HG02943 (cell line): Measurements from ENCODE around the gene AHNAK2.

Experiments
- ATAC-seq: cut with Tn5 transposase; IDR thresholded peaks from one replicate; pipeline ENCODE4 v1.9.1; 2021; ENCODE audit warnings: mild to moderate bottlenecking, low read depth, moderate library complexity; ENCODE audit not compliant: unreplicated experiment

Gene AHNAK2

DNA sequence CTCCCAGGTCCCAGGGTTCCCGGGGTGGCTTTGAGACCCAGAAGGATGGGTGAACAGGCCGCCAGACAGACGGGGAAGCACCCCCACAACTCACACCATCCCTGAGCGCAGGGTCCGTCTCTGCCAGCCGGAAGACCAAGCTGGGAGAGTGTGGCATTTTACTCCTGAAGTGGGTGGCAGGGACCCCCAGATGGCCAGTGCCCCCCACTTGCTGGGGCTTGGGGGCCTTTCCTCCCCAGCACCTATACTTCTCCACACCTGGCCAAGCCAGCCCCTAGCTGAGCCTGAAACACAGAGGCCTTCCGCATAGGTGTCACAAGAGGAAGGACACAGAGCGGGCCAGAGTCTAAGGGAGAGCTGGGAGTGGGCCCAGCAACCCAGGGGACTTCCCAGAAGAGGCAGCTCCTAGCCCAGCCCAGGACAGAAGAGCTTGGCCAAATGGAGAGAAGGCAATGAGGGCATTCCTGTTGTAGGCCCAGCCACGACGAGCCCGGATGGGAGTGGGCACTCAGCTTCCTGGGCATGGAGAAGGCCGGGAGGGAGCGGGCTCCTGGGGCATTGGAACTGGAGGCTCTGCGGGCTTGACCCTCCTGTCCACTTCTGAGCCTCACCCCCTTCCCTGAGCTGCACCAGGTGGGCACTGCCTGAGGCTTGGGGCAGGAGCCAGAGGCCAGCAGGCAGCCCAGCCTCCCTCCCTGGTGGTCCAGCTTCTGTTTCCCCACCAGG, 3.3 kb downstream of the AHNAK2 start:
- no peak for ATAC-seq

DNA sequence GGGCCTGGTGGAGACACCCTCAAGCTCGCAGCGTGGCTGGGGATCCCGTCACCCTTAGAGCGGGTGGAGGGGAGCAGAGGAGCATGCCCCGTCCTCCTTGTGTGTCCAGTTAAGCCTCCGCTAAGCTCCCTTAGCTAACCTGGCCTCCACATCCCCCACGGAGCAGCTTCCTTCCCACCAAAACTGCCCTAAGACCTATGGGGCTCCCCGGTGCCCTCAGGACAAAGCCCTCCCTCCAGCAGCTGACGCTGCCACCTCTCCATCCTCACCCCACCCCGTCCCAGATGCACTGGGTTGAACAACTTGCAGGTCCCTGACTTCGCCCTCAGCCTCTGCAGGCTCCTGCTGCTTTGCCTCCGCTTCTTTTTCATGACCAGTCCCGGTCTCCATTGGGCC, 4.0 kb downstream of the AHNAK2 start:
- ATAC-seq: no peak

DNA sequence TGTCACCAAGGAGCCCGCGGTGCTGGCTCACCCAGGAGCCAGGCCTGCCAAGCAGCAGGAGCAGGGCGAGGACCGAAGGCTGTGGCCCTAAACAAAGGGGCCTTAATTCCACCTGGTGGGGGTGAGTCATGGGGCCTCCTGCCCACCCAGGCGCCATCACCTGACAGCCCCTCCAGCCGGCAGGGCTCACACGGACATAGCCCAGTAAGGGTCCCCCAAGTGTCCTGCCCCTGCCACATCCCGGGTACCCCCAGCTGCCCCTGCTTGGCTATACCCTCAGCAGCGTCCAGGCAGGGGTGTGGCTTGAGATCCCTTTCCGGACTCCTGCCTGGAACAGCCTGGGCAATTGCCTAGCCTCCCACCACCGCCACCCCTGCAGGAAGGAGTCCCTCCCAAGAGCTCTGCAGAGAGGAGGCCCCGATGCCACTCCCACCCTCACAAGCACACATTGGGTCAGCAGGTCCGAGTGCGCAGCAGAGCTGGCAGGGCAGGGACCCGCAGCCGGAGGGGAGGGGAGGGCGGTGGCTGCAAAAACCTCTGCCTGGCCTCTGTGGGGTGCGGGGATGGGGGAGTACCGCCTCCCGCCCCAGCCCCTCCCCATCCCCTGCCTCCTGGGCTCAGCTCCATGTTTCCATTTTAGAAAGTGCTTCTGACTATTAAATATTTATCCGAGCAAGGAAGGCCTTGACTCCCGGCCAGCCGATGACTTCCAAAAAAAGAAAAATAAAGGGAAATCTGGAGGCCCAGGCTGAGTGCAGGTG, 4.6 kb downstream of the AHNAK2 start:
- no peak for ATAC-seq

DNA sequence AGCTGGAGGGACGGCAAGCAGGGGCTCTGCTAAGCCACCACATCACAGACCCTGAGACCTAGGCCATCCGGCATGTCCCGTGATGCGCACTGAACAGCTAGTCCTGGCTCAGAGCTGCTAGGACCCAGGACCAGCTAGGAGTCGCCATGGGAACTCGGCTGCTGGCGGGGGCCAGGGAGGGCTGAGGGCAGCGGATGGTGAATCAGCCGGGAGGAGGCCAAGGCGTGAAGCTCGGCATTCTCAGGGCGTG, 5.1 kb downstream of the AHNAK2 start:
- ATAC-seq: no peak

DNA sequence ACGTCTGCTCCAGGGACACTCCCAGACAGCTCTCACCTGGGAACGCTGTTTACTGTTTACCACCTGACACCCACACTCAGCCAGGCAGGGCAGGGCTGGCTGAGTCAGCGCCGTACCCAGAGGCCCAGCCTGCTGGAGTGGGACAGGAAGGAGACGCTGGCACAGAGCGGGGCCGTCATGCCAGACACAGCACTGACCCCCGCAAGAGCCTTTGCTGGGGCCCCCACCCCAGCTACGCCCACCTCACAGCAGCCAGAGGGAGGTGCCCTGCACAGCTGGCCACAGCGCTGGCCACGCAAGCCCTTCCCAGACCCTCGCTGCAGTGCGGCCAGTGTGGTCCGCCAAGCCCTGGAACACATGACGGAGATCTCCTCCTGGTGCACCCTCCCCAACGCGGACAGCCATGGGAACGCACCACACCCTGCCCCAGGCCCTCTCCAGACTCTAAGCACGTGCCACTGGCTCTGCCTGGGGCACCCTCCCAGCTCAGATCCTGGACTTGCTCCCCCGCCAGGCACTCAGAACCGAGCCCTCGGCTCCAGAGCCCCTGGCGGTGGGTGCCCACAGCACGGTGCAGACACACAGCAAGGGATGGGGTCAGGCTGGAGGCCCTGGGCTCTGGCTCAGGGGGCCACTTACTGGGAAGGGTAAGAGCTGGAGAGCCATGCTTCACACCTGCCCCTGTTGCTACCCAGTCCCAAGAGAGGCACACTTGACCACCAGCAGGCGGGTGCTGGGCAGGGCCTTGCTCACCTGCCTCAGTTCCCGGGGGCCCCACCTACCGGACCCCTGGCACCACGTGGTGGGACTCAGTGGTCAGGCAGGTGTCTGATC, 5.7 kb downstream of the AHNAK2 start:
- no peak for ATAC-seq

DNA sequence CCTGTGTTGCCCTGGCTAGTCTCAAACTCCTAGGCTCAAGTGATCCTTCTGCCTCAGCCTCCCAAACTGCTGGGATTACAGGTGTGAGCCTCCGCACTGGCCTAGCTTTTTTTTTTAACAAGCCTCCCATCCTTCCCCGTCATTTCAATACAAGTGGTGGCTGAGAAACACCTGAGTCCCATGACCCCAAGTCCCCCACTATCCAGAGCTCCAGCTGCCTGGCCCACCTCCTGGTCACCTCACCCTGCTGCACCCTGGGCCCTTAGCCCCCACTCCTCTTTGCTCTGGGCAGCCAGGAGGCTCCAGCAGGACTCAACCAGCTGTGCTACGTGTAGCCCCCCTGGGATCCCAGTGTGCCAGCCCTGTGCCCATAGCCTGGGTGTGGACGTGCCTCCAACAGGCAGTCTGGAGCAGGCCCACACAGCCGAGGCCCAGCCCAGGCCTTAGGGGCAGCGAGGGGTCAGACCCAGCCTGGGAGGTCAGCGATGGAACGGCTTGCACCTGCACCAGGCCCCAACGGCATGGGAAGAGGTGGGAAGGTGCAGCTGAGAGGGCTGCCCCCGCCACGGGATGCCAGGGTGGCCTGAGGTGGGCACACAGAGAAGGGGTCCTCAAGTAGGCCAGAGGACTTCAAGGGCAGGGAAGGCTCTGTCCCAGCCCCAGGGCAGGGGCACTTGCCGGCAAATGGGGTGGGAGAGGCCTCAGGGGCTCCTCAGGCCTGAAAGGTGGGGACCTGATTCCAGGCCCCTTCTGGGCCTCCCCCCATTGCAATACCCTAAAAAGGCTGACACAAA, 6.5 kb downstream of the AHNAK2 start:
- no peak for ATAC-seq

DNA sequence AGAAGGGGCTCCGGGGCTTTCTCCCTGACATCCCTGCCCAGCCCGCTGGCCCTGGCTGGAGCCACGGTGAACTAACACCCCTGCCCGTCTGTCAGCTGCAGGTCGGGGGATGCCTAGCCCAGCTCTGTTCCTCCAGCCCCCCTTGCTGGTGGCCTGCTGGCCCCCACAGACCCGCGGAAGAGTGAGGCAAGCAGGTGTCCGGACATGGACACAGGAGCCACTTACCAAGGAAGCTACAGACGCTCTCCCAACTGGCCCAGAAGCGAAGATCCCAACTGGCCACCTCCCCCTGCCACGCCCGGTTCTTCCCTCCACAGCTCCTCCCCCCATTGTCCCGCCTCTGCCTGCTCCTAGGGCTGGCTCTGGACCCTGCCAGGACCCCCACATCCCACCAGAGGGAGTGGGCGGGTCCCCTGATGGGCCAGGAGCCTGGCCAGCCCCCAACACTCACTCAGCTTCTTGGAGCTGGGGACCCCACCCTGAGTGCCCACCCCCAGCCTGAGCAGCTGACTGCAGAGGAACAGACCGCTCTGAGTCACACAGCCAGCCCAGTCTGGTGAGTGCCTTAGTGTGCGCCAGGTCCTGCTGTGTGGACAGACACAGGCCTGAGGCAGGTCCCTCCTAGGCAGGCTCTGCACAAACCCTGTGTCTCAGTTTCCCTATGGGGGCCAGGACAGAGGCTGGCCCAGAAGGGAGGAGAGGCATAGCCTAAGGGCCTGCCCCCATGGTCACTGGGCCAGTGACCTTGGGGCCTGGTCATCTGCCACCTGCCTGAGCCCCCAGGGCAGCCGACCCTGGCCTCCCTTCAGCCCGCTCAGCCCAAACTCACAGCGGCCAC, 7.7 kb downstream of the AHNAK2 start:
- ATAC-seq: no peak

DNA sequence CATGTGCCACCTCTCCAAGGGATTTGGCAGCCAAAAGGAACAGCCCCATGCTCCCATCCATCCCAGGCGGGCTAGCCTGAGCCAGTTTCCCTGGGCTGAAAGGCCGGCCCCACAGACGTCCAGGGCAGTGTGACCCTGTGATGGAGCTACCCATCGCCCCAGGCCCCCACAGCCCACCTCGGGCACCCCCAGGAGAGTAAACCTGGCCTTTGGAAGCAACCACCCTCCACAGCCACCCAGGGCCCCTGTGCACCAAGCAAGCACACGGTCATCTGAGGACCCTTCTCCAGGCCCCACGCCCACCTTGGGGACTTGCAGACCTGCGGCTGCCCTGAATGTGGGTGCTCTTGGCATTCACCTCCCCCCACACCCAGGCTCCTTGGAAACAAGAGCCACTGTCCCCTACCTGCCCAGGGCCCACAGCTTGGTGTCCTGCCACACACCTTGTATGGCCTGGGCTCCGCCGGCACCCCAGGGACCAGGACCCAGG, 8.4 kb downstream of the AHNAK2 start:
- no peak for ATAC-seq

DNA sequence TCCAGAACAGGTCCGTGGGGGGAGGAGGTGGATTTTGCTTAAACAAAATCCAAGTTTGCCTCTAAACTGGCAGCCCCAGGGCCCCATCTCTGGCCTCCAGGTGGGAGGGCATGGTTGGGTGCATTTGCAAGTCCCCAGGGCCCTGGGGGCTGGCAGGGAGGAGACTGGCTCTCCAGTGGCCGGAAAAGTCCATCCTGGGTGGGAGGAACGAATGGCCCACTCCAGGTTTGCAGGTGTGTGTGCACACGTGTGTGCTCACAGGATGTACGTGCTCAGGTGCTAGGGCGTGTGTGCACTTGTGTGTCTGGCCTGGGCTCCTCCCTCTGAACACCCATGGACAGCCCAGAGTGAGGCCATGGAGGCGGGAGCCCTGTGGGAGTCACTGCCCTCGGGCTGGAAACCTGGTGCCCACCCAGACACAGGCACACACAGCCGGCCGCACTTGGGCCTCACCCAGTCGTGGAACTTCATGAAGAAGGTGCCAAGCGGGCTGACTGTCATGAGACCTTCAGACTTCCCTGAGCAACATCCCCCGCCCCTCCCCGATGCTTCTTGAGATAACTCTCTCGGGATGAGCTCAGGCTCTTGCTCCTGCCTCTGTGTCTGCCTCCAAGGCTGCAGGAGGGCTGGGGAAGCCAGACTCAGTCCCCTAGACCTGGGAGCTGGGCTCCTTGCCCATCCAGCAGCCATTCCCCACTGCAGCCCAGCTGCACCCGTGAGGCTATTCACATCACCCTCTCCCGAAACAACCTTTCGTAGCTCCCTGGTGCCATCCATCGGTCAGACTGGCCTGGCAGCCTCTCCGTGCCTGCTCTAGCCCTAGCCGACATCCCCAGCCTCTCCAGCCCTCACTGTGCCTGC, 9.4 kb downstream of the AHNAK2 start:
- no peak for ATAC-seq

DNA sequence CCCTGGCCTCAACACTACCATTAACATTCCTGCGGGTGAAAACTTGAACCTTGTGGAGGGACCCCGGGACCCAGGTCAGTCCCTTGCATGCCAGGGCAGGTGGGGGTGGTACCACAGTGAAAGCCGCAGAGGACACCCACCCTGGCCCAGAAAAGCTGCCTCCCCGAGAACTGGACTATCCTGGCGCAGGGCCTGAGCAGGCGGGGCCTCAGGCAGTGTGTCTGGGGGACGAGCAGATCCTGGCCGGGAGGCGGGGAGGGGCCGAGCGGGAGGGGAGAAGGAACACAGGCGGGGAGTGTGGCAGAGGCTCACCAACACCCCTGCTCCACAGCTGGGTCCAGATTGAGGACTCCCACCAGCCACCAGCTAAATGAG, 10.0 kb downstream of the AHNAK2 start:
- no peak for ATAC-seq

DNA sequence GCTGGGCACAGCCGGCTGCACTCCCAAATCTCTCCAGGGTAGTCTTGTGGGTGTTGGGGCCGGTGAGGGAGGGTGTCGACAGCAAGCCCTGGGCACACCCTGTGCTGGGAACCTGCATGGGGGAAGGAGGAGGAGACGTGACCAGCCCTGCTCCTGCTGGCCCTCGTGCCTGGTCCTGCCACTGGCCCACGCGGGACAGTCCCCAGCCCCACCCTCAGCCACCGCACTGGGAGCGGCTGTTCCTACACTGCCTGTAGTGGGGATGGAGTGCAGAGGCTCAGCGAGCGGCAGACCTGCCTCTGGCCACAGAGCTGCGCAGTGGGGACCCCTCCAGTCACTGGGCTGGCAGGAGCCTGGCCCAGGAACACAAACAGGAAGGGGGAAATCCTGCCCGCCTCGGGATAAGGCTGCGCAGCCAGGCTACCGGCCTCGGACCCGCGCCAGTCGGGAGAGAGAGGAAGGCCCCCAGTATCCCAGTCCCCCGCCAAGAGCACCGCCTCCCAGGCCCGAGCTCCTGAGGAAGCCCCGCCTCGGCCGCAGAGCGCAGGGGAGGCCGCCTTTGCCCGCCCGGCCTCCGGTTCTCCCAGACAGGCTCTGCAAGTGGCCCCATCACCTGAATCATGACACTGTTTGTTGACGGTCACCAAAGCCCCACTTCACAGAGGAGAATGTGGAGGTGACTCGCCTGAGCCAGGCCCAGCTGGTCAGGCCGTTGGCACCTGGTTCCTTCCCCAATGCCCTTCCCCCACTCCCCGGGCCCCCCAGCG, 10.6 kb downstream of the AHNAK2 start:
- ATAC-seq: no peak

DNA sequence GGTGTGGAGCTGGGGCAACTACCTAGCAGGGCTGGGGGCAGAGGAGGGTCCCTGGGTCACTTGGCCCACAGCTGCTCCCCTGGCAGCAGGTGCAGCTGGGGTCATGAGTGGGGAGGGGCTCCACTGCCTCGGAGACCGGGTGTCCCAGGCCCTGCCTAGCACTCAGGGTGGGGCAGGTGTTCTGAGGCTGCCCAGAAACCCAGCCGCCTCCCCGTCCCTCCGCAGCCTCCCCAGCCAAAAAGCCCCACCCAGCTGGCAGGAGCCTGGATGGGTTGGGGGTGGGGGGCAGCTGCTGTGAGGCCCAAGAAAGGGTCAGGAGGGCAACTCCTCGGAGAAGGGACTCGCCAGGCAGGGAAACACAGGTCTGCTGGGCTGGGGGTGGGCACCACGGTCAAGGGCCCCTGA, 11.2 kb downstream of the AHNAK2 start:
- no peak for ATAC-seq

DNA sequence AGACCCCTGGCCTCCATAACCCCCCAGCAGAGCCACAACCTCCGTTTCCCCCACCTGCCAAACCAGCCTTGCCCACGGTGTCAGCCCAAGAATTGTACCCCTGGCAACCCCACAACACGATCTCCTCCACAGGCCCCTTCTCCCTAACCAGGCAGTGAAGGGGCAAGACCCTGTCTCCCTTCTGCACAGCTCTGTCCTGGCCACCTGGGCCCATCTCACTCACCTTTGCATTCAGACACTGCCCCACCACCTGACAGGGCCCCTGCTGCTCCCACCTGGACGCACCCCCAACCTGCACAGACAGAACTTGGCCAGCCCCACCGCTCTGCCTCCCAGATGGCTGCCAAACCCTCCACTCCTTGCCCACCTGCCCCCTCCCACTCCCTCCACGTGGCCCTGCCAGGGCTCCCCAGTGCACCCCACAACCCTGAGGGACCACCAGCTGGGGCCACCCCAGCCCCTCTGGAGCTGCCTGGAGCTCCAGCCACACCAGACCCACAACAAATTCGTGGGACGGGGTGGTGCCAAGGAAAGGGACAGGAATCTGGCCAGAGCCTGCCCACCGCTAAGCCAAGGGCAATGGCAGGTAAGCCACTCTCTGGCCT, 11.8 kb downstream of the AHNAK2 start:
- no peak for ATAC-seq

DNA sequence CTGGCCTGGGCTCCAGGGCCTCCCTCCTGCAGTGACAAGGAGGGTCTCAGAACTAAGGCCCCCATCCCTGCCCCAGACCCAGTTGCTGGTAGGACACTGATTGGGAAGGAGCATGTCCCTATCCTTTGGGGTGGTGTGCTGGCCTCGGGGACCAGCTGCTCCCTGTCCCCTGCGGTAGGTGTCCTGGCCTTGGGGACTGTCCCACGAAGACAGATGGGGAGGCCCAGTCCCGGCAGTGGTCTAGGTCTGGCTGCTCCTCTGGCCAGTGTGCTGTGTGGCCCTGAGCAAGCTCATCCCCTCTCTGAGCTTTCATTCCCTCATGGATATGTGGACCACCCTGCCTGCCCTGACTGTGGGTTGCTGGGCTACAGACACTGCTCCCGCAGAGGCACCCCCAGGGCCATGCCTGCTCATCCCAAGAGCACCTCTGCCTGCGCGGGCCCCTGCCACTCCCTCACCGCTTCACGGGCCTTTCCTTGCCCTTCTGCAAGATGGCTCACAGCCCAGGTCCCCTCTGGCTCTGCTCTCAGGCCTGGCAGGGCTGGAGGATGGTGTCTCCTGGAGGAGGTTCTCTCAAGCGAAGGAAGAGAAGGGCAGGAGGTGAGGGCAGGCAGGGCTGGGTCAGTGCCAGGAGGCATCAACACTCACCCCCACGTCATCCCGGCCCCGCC, 12.5 kb downstream of the AHNAK2 start:
- no peak for ATAC-seq

DNA sequence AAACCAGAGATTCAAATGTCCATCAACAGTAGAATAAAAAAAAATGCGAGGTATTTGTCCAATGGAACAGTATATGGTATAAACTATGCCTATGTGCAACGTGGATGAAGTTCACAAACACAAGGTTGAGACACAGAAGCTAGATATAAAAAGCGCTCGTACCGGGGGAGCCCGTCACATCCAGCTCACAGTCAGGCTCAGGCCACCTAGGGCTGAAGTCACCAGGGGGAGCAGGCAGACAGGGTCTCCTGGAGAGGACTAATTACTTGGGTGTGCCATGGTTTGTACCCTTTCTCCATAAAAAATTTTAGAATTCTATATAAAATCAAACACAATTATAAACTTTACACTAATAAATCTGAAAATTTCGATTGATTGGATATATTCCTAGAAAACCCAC, 13.6 kb downstream of the AHNAK2 start:
- ATAC-seq: no peak

DNA sequence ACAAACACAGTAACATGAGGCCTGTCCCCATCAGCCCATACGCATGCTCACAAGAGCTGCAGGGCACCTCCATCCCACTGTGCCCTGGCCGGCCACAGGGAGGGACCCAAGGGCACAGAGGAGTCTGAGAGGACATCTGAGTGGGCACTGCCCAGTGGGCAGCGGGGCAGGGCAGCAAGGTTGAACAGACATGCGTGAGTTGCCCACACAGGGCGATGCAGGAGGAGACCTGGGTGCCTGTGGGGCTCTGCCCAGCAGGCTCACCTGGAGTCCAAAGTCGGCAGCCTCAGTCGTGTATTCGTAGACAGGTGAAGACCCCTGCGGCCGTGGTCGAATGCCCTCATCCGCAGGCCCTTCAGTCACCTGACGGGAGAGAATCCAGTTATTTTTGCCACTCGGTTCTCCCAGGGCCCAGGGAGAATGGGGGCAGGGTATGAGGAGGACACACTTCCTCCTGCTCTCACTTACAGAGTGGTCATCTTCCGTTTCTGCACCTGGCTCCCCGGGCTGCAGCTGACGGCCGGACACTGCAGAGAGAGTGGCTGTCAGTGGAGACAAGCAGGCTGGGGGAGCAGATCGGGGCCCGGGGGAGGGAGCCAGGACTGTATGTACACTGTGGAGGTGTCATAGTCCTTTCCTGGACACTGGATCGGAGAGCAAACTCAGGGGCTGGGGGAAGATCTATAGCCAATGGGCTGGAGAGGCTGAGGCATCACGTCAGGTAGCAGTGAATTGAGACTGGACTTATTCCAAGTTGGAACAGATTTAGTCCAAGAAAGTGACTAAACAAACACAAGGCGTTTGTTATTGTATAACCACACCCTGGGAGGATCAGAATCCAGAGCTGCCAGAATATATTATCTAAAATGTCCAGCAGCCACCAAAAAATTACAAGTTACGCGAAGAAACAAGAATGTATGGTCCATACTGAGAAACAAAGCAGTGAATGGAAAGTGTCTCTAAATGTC, 20.7 kb downstream of the AHNAK2 start:
- no peak for ATAC-seq
